ENCODE data around the gene TACC3.

TACC3 gene

DNA sequence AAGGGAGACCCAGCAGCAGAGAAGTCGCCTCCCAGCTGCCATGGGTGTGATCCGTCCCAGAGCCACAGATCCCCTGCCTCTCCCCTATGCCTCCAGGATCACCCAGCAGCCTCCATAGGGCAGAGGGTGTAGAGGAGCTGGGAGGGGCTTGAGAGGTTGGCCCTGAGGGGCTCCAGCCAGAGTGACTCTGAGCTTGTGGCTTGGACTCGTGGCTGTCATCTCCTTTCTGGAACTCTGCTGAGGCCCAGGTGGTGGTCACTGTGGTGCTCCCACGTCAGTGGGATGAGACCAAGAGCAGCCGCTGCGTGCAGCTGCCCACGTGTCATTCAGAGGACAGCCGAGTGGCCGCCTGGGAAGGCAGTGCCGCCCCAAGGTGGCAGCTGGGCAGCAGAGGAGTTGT, 4.2 kb downstream of the TACC3 start:
- DNase-seq, result no peak

DNA sequence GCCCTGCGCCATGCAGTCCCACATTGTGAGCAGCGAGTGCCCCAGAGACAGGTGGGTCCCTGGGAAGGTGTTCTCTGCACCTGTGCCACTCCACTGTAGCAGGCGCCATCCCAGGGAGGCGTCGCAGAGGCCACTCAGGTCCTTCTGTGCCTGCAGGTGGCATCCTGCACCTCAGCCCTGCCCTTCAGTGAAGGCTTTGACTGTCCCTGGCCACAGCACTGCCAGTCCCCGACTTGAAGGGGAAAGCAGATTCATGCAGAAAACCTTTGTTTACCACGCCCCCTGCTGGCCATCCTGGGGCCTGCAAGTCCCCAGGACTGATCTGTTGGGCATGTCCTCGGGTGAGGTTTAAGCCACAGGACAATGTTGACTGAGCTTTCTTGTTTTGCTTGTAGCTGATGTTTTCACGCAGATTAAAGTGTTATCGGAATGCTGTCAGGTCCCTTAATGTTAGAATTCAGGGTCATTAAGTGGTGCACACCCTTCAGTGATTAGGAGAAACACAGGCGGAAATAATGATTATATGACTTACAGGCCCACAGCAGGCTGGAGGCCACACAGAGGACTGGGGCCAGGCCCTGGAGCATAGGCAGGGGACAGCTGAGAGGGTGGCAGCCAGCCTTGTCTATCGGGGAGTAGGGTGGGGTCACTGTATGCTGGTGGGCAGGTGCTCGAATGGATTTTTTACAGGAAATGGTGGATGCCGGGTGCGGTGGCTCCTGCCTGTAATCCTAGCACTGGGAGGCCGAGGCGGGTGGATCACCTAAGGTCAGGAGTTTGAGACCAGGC, 5.0 kb downstream of the TACC3 start:
- DNase-seq, result peak; percentile 56

DNA sequence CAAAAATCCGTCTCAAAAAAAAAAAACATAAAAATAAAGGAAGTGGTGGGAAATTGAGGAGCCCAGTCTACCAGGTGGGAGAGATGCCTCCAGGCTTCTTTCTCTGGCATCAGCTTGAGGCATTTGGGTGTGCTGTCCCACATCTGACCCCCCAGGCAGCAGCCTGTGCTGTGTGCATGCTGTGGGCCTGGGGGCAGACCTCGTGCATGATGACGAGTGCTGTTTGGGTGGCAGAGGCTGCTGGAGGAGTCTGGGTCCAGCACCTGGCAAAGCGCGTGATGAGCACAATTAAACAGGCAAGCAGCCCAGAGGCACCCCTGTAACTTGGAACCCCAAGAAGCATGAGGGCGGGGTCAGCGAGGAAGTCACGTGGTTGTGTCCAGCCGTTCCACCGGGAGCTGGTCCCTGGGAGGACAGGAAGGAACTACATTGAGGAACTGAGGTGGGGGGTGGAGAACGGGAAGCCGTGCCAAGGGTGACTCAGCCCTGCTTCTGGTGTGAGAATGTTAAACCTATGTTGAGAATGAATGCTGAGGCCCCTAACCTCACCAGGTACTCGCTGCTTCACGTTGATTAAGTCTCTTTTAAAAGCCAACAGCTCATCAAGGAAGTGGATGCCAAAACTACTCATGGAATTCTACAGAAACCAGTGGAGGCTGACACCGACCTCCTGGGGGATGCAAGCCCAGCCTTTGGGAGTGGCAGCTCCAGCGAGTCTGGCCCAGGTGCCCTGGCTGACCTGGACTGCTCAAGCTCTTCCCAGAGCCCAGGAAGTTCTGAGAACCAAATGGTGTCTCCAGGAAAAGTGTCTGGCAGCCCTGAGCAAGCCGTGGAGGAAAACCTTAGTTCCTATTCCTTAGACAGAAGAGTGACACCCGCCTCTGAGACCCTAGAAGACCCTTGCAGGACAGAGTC, 6.1 kb downstream of the TACC3 start:
- DNase-seq, result no peak

DNA sequence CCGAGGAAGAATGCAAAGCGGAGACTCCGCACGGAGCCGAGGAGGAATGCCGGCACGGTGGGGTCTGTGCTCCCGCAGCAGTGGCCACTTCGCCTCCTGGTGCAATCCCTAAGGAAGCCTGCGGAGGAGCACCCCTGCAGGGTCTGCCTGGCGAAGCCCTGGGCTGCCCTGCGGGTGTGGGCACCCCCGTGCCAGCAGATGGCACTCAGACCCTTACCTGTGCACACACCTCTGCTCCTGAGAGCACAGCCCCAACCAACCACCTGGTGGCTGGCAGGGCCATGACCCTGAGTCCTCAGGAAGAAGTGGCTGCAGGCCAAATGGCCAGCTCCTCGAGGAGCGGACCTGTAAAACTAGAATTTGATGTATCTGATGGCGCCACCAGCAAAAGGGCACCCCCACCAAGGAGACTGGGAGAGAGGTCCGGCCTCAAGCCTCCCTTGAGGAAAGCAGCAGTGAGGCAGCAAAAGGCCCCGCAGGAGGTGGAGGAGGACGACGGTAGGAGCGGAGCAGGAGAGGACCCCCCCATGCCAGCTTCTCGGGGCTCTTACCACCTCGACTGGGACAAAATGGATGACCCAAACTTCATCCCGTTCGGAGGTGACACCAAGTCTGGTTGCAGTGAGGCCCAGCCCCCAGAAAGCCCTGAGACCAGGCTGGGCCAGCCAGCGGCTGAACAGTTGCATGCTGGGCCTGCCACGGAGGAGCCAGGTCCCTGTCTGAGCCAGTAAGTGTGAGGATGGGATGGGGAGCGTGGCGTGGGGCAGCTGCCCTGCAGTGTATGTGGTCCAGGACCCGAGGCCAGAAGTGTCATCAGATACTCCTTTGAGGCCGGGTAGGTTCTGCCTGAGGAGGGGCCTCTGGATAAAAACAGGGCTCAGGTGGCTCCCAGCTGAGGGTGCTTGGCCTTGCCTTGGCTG, 7.0 kb downstream of the TACC3 start:
- DNase-seq, result no peak

DNA sequence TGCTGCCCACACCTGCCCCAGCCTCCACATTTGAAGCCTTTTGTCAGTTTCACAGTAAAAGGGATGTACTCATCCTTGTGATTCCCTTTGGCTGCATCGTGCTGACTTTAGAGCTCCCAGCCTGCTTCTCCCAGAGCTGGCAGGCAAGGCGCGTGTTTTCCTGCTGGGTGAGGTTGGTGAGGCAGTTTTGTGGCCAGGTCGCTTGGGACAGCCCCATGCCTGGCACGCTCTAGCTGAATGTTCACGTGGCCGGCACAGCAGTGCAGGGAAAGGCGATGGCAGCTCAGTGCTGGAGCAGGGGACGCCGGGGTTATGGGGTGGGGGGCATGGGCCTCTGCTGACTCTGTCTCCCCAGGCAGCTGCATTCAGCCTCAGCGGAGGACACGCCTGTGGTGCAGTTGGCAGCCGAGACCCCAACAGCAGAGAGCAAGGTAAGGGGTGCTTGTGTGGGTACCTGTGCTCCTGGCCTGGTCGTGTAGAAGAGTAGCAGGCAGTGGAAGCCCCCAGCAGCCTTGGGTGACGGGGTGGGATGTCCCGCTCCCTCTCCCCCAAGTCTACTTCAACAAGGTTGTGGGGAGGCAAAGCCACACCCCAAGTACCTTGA, 9.3 kb downstream of the TACC3 start:
- no peak for DNase-seq

DNA sequence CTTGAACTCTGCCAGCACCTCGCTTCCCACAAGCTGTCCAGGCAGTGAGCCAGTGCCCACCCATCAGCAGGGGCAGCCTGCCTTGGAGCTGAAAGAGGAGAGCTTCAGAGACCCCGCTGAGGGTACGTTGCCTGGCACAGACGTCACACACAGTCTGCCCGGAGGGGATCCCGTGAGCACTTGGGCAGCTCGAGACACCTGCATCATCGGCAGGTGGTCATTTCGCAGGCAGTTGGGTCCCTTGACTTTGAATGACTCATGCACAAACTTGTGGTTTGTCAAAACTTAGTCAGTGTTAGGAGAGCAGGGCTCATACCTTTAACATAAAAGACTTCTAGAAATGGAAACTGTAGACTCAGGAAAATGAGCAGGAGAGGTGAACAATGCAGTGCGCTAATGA, 9.9 kb downstream of the TACC3 start:
- DNase-seq, result no peak

DNA sequence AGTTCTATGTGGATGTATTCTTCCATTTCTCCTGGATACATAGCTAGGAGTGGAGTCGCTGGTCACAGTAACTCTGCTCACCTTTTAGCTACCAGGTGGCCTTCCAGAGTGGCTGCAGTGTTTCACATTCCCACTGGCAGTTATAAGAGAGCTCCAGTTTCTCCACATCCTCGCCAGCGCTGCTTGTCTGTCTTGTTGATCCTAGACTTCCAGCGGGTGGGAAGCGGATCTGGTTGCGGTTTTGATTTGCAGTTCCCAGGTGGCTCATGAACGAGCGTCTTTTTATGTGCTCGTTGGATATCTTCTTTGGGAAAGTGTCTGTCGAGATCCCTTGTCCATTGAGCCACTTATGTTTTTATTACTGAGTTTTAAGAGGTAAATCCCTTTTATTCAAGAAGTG, 11.6 kb downstream of the TACC3 start:
- DNase-seq, result no peak

DNA sequence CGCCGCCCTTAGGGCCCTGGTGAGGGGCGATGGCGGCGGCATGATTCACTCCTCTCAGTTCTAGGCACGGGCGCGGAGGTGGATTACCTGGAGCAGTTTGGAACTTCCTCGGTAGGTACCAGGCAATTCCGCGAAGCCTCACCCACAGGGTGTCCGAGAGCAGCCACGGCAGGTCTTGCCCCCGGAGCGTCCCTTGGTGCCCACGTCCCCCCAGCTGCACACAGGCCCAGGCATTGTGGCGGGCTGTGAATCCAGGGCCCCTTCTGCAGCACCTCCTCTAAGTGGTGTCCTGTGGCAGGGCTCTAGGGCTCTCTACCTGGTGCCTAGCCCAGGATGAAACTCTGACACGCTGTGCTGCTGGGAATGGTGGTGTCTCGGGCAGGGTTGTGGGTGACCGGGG, 13.9 kb downstream of the TACC3 start:
- no peak for DNase-seq

DNA sequence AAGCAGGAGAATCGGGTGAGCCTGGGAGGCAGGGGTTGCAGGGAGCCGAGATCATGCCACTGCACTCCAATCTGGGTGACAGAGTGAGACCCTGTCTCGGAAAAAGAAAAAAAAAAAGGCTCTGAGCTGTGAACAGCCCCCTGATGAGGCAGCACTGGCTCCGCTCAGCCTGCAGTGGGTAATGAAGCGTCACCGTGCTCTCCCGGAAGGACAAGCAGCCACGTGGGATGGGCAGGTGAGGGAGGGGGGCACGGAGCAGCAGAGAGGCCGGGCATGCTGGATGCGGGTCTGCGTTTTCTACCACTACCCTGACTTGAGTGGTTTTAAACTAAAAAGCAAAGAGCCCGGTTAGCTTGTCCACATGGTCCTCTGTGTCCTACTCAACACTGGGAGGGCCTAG, 15.5 kb downstream of the TACC3 start:
- no peak for DNase-seq

DNA sequence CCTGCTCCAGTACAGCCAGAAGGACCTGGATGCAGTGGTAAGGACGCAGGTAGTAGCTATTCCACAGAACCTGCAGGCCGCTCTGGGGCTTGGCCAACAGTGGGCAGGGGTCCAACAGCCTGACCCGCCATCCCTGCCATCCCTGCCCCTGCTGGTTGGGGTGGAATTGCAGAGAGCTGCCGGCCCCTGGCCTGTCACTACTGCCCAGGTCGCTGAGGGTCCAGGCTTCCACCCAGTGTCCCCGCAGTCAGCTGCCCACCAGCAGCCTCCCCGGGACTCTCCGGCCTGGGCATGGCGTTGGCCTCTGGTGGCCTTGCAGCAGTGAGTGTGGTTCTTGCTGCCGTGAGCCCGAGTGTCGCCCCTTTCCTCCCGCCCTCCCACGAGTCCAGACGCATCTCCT, 16.3 kb downstream of the TACC3 start:
- no peak for DNase-seq

DNA sequence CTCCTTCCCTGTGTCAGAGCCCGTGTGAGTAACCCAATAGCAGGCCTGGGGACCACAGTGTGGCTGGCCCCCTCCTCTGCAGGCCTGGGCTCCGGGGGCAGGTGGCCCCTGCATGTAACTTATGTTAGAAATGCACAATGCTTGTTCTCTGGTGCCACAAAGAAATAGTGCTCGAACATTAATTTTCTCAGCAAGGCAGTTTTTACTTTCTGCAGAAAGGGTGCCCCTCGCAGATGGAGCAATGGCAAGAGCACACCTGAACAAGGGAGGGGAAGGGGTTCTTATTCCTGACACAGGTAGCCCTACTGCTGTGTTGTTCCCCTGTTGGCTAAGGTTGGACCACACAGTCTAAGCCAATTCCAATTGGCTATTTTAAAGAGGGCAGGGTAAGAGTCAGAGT, 17.1 kb downstream of the TACC3 start:
- no peak for DNase-seq

DNA sequence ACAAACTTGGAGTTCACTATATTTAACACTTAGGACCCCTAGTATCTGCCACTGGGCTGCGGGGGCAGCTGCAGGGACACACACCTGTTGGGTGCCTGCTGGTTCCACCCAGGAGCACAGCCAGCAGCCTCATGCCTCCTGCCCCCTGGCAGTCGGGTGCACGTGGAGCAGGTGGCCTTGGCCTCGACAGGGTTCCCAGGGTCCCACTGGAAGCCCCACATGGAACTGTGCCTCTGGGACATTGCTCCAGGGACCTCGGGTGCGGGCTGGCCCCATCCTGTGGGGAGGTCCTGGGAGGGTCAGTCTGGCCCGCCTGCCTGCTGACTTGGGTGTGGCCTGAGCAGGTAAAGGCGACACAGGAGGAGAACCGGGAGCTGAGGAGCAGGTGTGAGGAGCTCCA, 18.0 kb downstream of the TACC3 start:
- DNase-seq, result no peak

DNA sequence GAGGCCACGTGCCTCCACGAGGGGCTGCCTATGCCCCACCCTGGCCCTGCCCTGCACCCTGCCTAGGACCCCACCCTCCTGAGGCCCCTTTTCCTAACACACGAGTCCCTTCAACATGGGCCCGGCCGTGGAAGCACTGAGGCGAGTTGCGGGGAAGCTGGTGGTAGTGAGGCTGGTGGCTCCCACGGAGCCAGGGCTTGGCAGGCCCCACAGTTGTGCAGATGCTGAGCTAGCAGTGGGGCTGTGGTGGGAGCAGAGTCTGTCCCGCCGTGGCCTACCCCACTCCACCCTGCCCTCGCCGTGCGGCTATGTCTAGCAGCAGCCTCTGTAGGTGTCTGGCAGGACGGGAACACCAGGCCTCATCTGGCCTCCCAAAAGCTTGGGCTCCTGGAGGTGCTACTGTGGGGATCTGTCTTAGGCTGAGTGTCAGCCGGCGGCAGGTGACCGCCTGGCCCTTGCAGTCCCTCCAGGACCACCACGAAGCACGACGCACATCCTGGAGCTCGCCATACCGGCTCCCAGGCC, 18.8 kb downstream of the TACC3 start:
- no peak for DNase-seq

DNA sequence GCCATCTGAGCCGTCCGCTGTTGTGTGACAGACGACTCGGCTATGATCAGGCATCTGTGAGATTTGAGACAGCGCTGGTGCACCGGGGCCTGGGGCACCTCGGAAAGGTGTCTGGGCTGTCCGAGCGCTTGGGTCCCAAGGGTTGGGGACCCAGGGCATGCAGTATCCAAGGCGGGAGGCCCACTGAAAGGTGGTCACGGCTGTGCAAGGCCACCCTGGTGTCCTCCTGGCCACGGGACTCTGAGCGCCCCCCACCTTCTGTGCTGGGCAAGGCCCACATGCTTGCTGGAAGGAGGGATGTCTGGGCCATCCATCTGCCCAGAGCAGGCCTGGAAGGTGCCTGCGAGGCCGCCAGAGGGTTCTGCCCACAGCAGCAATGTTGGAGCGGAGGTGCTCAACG, 19.9 kb downstream of the TACC3 start:
- no peak for DNase-seq

DNA sequence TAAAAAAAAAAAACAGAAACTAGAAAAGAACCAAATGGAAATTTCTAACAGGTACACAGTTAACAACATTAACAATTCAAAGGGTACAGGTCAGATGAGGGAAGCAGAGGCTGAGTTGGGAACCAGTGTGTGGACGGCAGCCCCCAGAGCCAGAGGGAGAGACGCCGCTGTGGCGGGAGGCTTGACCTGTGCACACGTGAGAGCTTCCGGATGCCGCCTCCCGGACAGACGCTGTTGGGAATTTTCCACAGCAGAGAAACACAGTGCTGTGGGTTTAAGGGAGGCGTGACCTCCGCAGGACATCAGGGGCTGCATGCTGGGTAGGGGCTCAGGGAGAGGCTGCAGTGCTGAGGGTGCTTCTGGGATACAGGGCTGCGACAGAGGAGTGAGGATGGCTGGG, 22.2 kb downstream of the TACC3 start:
- DNase-seq, result no peak

DNA sequence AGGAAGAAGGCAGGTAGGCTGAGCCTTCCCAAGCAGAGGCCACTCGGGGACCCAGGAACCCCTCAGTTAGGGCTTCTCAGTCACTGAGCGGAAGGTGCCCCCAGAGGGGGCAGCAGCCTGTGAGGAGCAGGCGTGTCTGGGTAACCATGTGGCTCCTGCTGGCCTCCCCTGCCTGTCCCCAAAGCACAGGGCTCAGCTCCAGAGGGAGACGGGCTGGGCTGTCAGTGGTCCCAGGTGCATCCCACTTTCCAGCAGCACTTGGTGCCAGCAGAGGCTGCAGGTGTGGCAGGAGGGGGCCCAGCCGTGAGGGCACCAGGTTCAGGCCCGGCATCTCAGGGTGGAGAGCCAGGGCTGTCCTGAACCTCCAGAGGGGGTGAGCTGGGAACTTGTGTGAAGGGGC, 22.7 kb downstream of the TACC3 start:
- no peak for DNase-seq

DNA sequence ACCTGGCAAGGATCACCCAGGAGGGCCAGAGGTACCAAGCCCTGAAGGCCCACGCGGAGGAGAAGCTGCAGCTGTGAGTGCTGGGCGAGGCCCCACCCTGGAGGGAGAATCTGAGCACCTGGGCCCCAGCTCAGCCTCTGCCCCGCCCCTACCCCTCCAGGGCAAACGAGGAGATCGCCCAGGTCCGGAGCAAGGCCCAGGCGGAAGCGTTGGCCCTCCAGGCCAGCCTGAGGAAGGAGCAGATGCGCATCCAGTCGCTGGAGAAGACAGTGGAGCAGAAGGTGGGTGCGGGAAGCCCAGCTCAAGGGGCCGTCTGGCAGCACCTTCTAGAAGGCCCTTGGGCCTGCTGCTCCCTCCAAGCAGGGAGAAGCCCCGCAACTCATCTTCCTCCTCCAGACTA, 23.2 kb downstream of the TACC3 start:
- DNase-seq, result no peak

DNA sequence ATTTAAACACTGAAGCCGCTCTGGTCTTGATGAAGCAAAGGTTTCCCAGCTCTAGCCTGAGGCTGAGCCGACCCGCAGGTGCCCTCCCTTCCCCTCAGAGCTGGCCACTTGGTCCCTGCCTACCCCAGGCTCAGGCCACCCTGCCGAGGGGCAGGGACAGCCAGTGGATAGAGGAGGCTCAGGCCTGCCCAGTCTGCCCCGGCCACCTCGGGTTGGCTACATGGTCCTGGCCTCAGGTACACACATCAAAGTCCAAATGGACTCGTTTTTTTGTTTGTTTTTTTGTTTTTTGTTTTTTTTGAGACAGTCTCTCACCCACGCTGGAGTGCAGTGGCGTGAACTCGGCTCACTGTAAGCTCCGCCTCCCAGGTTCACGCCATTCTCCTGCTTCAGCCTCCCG, 23.8 kb downstream of the TACC3 start:
- no peak for DNase-seq

DNA sequence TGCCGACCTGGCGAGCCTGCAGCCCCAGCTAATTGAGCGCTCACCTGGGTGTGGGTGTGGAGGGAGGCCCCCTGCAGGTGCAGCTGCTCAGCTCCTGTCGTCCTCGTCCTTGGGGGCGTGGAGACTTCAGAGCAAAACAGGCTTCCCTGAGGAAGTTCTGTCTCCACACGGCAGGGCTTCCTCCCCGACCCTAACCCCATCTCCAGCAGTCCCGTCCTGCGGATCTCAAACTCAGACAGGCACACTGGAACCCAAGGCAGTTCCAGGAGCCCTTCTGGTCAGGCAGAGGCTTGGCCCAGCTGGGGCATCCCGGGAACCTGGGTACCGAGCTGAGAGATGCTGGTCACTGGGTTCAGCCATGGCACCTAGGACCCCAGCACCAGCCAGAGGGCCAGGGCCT, 24.4 kb downstream of the TACC3 start:
- peak; percentile 16 for DNase-seq

DNA sequence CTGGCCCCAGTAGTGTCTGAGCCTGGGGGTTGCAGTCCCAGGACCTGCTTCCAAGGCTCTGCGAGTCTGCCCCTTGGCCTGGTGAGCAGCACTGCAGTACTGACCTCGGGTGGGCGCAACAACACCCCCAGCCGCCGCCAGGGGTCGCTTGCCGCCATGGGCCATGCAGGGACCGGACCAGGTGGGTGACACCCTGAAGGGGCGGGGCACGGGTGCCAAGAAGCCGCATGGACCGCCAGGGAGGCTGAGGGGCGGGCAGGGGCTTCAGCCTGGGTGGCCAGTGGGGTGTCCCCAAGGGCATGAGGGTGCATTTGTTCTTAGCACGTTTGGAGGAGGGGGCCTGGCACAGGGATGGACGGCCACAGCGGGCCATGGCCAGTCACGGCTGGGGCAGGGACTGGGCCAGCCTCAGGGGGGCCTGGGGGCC, 25.0 kb downstream of the TACC3 start:
- DNase-seq, result peak; percentile 72

DNA sequence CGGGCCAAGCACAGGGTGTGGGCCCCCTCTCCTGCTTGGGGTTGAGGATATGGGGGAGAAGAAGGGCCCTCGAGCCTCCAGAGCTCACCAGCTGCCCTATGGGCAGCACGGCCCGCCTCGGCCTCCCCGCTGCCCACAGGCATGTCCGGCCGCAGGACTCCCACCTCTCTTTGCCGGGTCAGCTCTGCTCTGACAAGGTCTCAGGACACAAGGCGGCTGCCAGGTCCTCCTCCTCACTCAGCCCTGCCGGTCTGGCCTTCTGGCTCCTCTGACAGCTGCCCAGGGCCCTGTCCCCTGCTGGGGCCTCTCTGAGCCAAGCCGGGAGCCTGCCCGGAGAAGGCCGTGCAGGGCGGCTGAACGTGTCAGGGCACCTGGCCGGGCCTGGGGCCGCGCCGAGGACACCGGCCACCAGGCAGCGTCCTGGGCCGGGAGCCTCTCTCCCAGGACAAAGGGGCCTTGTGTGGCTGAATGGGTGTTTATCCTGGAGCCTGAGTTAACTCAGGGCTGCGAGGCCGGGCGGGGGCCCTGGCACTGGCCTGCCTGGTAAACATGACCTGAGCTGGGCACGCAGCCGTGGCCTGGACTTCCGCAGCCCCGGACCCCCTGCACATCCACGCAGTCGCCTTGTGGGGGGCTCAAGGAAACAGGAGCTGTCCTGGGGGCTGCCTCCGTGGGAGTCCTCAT, 25.7 kb downstream of the TACC3 start:
- no peak for DNase-seq

DNA sequence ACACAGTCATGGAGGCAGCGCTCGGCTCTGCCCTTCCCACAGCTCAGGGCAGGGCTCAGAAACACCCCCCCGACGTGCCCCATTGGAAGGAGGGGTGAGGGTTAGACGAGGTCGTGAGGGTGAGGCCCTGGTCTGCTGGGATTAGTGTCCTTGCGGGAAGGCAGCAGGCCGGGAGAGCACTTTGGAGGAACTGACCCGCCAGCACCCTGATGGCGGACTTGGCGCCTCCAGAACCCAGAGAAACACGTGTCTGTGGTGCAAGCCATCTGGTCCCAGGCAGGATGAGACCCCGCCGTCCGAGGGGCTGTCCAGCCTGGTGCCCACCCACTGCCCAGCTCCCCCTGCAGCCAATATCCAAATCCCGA, 26.3 kb downstream of the TACC3 start:
- DNase-seq, result no peak

Measured in NCI-H69 (cell line).